H1 (cell line): ENCODE data around the gene CENPF. TPM values are rescaled to one million over a fixed set of nuclear protein-coding genes. Genes with fewer than 3 reads are reported as not detected.
"Not testable (repeated sequence)": the region's sequence is repeated elsewhere in the genome, so short reads cannot be mapped to it uniquely, and the experiment has no call there.

Experiments
- CTCF ChIA-PET: fragments of 300-600 bp; sonication (Branson Sonifier 250); formaldehyde crosslinking; loops from one replicate; lab custom pipeline; 2021; ENCODE audit not compliant: partially characterized antibody; lab: Charles Lee
- POLR2A ChIA-PET: fragments of 300-600 bp; sonication (Branson Sonifier 250); formaldehyde crosslinking; loops from one replicate; lab custom pipeline; 2021; ENCODE audit warnings: inconsistent platforms; ENCODE audit not compliant: partially characterized antibody; lab: Charles Lee
- DNase-seq, 2 experiments: peaks; one replicate each; pipeline versions ENCODE4 v3.0.0 to v3.0.0-alpha.2; 2010 to 2022; ENCODE audit warnings: low spot score in 2 of 2, low read depth in 1 of 2, mixed read lengths in 1 of 2
- FAIRE-seq: peaks from 2 replicates; lab custom pipeline; 2011; peaks lifted over from hg19 to GRCh38; lab: Jason Lieb, UNC
- H2AFZ ChIP-seq: 2 replicates; pipeline ENCODE4 v1.8.1; 2012; ENCODE audit warnings: low read length, inconsistent platforms
- H2AK5ac ChIP-seq: 2 replicates; pipeline ENCODE4 v1.6.1; 2013; ENCODE audit warnings: low read depth, low read length
- H2BK120ac ChIP-seq: replicated peaks from 2 replicates; pipeline ENCODE3; 2013; ENCODE audit warnings: low read depth, low read length, inconsistent platforms
- H2BK12ac ChIP-seq: 2 replicates; pipeline ENCODE4 v1.6.1; 2013; ENCODE audit warnings: low read depth, low read length
- H2BK15ac ChIP-seq: 2 replicates; pipeline ENCODE4 v1.6.1; 2013; ENCODE audit warnings: low read length
- H2BK20ac ChIP-seq: 2 replicates; pipeline ENCODE4 v1.6.1; 2013; ENCODE audit warnings: low read length
- H2BK5ac ChIP-seq: 2 replicates; pipeline ENCODE4 v1.6.1; 2013; ENCODE audit warnings: low read depth, low read length
- H3K14ac ChIP-seq: 2 replicates; pipeline ENCODE4 v1.6.1; 2013; ENCODE audit warnings: inconsistent platforms; ENCODE audit not compliant: insufficient read length
- H3K18ac ChIP-seq: 2 replicates; pipeline ENCODE4 v1.6.1; 2013; ENCODE audit warnings: low read length; ENCODE audit errors: extremely low read depth
- H3K23ac ChIP-seq: 2 replicates; pipeline ENCODE4 v1.6.1; 2013; ENCODE audit warnings: inconsistent platforms; ENCODE audit not compliant: insufficient read length
- H3K23me2 ChIP-seq: 2 replicates; pipeline ENCODE4 v1.6.1; 2013; ENCODE audit warnings: low read depth, low read length
- H3K27ac ChIP-seq: 2 replicates; pipeline ENCODE4 v1.6.1; 2011; ENCODE audit warnings: low read depth, low read length, inconsistent platforms
- H3K27me3 ChIP-seq, 4 experiments: replicated peaks in 1 of 4; 1 replicate in 1 of 4; 2 replicates in 3 of 4; pipeline versions ENCODE4 v1.6.1 to v1.8.1; 2011 to 2013; ENCODE audit warnings: low read length in 3 of 4, mild to moderate bottlenecking in 3 of 4, inconsistent platforms in 2 of 4, mixed read lengths in 2 of 4, moderate library complexity in 1 of 4; ENCODE audit not compliant: control insufficient read depth in 3 of 4, insufficient read depth in 3 of 4; ENCODE audit errors: extremely low read depth in 1 of 4
- H3K36me3 ChIP-seq, 4 experiments: 2 replicates each; pipeline versions ENCODE4 v1.6.1 to v1.8.1; 2011 to 2013; ENCODE audit warnings: mild to moderate bottlenecking in 4 of 4, low read length in 3 of 4, moderate library complexity in 2 of 4, control low read depth in 1 of 4, inconsistent platforms in 1 of 4; ENCODE audit not compliant: insufficient read depth in 4 of 4, control insufficient read depth in 2 of 4
- H3K4ac ChIP-seq: replicated peaks from 2 replicates; pipeline ENCODE3; 2013; ENCODE audit warnings: low read length, low read depth, mixed read lengths, inconsistent platforms; ENCODE audit not compliant: insufficient read length
- H3K4me1 ChIP-seq, 4 experiments: replicated peaks in 1 of 4; 1 replicate in 1 of 4; 2 replicates in 3 of 4; pipeline versions ENCODE4 v1.6.1 to v1.8.1; 2011 to 2013; ENCODE audit warnings: low read length in 3 of 4, inconsistent platforms in 2 of 4, mixed read lengths in 1 of 4; ENCODE audit not compliant: insufficient read depth in 4 of 4, control insufficient read depth in 3 of 4
- H3K4me2 ChIP-seq, 2 experiments: 2 replicates each; pipeline versions ENCODE4 v1.6.1 to v1.8.1; 2011 to 2013; ENCODE audit warnings: low read depth in 2 of 2, low read length in 2 of 2, control low read depth in 1 of 2, inconsistent platforms in 1 of 2, mild to moderate bottlenecking in 1 of 2; ENCODE audit not compliant: insufficient read depth in 1 of 2
- H3K4me3 ChIP-seq, 4 experiments: fragments of 200-600, 300-600 bp in 1 of 4; sonication (generic), shearing (Covaris generic), sonication (Bioruptor Twin) in 1 of 4; 2 replicates each; pipeline versions ENCODE4 v1.5.1 to v1.8.1; 2011 to 2016; ENCODE audit warnings: low read length in 4 of 4, low read depth in 3 of 4, control low read depth in 2 of 4, inconsistent platforms in 2 of 4, mild to moderate bottlenecking in 2 of 4, mixed read lengths in 1 of 4, moderate library complexity in 1 of 4; ENCODE audit not compliant: insufficient read depth in 2 of 4; ENCODE audit errors: extremely low read depth in 1 of 4
- H3K56ac ChIP-seq: replicated peaks from 2 replicates; pipeline ENCODE3; 2013; ENCODE audit warnings: low read depth, mild to moderate bottlenecking, mixed read lengths, low read length, inconsistent platforms; ENCODE audit not compliant: insufficient read length
- H3K79me1 ChIP-seq: 2 replicates; pipeline ENCODE4 v1.6.1; 2013; ENCODE audit warnings: low read depth, low read length, control low read depth
- H3K79me2 ChIP-seq, 2 experiments: 2 replicates each; pipeline versions ENCODE4 v1.6.1 to v1.8.1; 2012 to 2013; ENCODE audit warnings: low read length in 2 of 2, mild to moderate bottlenecking in 2 of 2, inconsistent platforms in 1 of 2; ENCODE audit not compliant: insufficient read depth in 2 of 2, control insufficient read depth in 1 of 2
- H3K9ac ChIP-seq, 4 experiments: replicated peaks in 1 of 4; 1 replicate in 1 of 4; 2 replicates in 3 of 4; pipeline versions ENCODE4 v1.6.1 to v1.8.1; 2011 to 2013; ENCODE audit warnings: low read depth in 3 of 4, low read length in 3 of 4, control low read depth in 2 of 4, mild to moderate bottlenecking in 2 of 4, moderate library complexity in 2 of 4, inconsistent platforms in 1 of 4; ENCODE audit errors: extremely low read depth in 1 of 4
- H3K9me3 ChIP-seq, 2 experiments: 2 replicates each; pipeline versions ENCODE4 v1.6.1 to v1.8.1; 2012 to 2013; ENCODE audit warnings: mild to moderate bottlenecking in 2 of 2, moderate library complexity in 2 of 2, control low read depth in 1 of 2, inconsistent platforms in 1 of 2, low read depth in 1 of 2, low read length in 1 of 2, mixed read lengths in 1 of 2; ENCODE audit not compliant: insufficient read depth in 2 of 2
- H4K20me1 ChIP-seq, 2 experiments: replicated peaks in 1 of 2; 2 replicates each; pipeline versions ENCODE3 to v1.8.1; 2011 to 2013; ENCODE audit warnings: inconsistent platforms in 2 of 2, low read length in 2 of 2, mild to moderate bottlenecking in 1 of 2; ENCODE audit not compliant: insufficient read depth in 2 of 2, control insufficient read depth in 1 of 2
- H4K5ac ChIP-seq: 2 replicates; pipeline ENCODE4 v1.6.1; 2013; ENCODE audit warnings: low read length, low read depth, mixed read lengths, inconsistent platforms; ENCODE audit not compliant: insufficient read length
- H4K8ac ChIP-seq: 2 replicates; pipeline ENCODE4 v1.8.0; 2013; ENCODE audit warnings: mild to moderate bottlenecking, moderate library complexity, low read length, inconsistent platforms; ENCODE audit not compliant: insufficient read depth; ENCODE audit errors: extremely low read depth
- H4K91ac ChIP-seq: replicated peaks from 2 replicates; pipeline ENCODE3; 2013; ENCODE audit warnings: low read length, mixed read lengths, inconsistent platforms; ENCODE audit not compliant: insufficient read length
- WGBS, 2 experiments: shearing (Covaris generic) in 1 of 2; methylation state at CpG; one replicate each; pipeline versions ENCODE4 v1.1.6 to v1.1.7; 2013 to 2015; ENCODE audit warnings: low lambda C conversion rate in 2 of 2, mixed read lengths in 2 of 2, inconsistent platforms in 1 of 2, low coverage in 1 of 2, missing lambda C conversion rate in 1 of 2; ENCODE audit not compliant: insufficient replicate concordance in 2 of 2, insufficient coverage in 1 of 2, insufficient read length in 1 of 2; ENCODE audit errors: extremely low coverage in 1 of 2, missing lambda C conversion rate in 1 of 2; 5-methylcytosine and 5-hydroxymethylcytosine counted together
- polyA plus RNA-seq, 7 experiments: library from polyadenylated mRNA; depleted of rRNA in 3 of 7; stranded (reverse) in 5 of 7; unstranded in 2 of 7; fragments of >200 nt in 5 of 7; fragments of 200-250 nt in 2 of 7; gene quantifications; 1 replicate in 5 of 7; 2 replicates in 1 of 7; 4 replicates in 1 of 7; pipeline versions ENCODE4 v1.2.1 to v1.2.3, GENCODE V29; 2011 to 2013; ENCODE audit warnings: missing spikeins in 2 of 7, mixed read lengths in 2 of 7
- total RNA-seq: library from RNA; stranded (reverse); fragmentation: NEBNext Ultra II Directional; extraction: Animal tissue kit (Norgen Biotek cat#: 25700); gene quantifications from 2 replicates; pipeline ENCODE4 v1.2.1, GENCODE V29; 2021

CENPF gene
- total and polyA plus RNA-seq, 2 of the 8 experiments (the other 6 are each of a cell fraction or from before 2014, with no cell fraction given): 13.7 to 170 TPM

- H2BK15ac ChIP-seq, H3K27ac ChIP-seq, H4K91ac ChIP-seq, H3K27me3 ChIP-seq, H3K18ac ChIP-seq, H2BK5ac ChIP-seq, H2BK20ac ChIP-seq, H3K4me3 ChIP-seq, H3K79me1 ChIP-seq, H4K20me1 ChIP-seq, DNase-seq, H2AFZ ChIP-seq, H2BK120ac ChIP-seq, H3K56ac ChIP-seq, H3K4ac ChIP-seq, H2BK12ac ChIP-seq, H4K8ac ChIP-seq, H3K9me3 ChIP-seq, H3K14ac ChIP-seq, H3K23me2 ChIP-seq, H3K23ac ChIP-seq, H3K4me1 ChIP-seq, H4K5ac ChIP-seq, FAIRE-seq, H3K9ac ChIP-seq, H3K4me2 ChIP-seq, H2AK5ac ChIP-seq: not testable (repeated sequence)
- Histone ChIP-seq H3K79me2 (peaks cover 38 to 87% of the 10 kb centered on the region in 2 experiments), H3K36me3 (peaks cover 0 to 26% (median 6%) of the 10 kb centered on the region in 4 experiments; a peak in 5 of 8 replicates)
- CTCF ChIA-PET: interaction anchor here (0.9 to 1.1 kb wide), 2 partner anchors 20 to 278 kb away, joined by 3 read pairs; no protein-coding TSS in a partner anchor
- POLR2A ChIA-PET: interaction anchor here (1.7 kb wide), 1 partner anchor 57 kb away, joined by 6 read pairs; the partner anchor contains the start of gene PTPN14
- 98% methylated on average over 11 of the region's 21 CpGs; no CpG with 5 or more reads in 1 of the 2 experiments for WGBS, 2 experiments
Measured at GRCh38 chr1:214607492-214608215, 4.7 kb downstream of the CENPF start.
